Germinal center (tissue), 1 donor: ENCODE measurements around the gene NPEPPS.
"Not testable (repeated sequence)": the region's sequence is repeated elsewhere in the genome, so short reads cannot be mapped to it uniquely, and the experiment has no call there.

Experiments
- DNase-seq: peaks from one replicate; pipeline ENCODE4 v3.0.0; 2012; ENCODE audit warnings: mixed read lengths, low spot score

Gene NPEPPS, protein sequence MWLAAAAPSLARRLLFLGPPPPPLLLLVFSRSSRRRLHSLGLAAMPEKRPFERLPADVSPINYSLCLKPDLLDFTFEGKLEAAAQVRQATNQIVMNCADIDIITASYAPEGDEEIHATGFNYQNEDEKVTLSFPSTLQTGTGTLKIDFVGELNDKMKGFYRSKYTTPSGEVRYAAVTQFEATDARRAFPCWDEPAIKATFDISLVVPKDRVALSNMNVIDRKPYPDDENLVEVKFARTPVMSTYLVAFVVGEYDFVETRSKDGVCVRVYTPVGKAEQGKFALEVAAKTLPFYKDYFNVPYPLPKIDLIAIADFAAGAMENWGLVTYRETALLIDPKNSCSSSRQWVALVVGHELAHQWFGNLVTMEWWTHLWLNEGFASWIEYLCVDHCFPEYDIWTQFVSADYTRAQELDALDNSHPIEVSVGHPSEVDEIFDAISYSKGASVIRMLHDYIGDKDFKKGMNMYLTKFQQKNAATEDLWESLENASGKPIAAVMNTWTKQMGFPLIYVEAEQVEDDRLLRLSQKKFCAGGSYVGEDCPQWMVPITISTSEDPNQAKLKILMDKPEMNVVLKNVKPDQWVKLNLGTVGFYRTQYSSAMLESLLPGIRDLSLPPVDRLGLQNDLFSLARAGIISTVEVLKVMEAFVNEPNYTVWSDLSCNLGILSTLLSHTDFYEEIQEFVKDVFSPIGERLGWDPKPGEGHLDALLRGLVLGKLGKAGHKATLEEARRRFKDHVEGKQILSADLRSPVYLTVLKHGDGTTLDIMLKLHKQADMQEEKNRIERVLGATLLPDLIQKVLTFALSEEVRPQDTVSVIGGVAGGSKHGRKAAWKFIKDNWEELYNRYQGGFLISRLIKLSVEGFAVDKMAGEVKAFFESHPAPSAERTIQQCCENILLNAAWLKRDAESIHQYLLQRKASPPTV

DNA sequence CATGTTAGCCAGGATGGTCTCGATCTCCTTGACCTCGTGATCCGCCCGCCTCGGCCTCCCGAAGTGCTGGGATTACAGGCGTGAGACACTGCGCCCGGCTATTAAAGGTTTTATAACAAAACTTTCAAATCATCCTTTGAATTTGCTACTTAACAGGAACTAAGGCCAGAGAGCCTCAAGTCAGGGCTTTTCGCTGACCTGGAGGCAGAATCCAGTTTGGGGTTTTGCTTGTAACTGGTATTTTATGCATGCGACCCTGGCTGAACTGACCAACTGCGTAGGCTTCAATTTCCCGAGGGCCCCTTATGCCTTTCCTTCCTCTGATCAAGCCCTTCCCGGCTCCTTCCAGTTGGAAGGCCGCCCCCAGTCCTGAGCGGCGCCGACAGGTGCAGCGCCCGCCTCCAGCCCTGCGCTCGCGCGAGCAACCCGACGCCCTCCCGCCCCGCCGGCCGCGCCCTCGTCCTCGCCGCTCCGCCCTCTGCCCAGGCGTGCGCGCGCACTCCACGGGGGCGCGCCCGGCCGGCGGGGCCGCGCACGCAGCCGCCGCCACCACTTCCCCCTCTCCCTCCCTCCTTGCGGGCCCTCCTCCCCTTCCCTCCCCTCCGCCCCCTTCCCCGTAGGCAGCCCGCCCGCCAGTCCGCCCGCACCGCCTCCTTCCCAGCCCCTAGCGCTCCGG, at the start of gene NPEPPS:
Gene NPEPPS, plus strand, starts transcription at position 552 of the 676 bp plus-strand sequence. CDS start 193 bp downstream, outside the sequence.
- DNase-seq: peak; percentile 87

DNA sequence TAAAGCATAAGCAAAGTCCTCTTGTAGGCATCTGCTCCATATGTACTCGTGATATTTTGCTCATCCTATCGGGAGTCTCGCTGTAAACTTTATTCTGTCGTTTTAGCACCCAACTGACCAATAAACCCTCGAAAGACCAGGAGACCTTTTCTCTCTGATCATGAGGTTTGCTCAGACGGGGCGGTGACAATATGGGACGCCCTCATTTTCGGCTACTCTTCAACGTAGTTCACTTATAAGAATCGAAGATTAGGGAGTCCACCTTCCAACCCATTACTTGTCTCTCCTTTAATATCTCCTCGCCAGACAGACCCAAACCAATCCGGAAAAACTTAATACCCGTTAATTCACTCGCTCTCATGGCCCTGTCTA, 39.1 kb upstream of the NPEPPS start:
- DNase-seq: not testable (repeated sequence)

DNA sequence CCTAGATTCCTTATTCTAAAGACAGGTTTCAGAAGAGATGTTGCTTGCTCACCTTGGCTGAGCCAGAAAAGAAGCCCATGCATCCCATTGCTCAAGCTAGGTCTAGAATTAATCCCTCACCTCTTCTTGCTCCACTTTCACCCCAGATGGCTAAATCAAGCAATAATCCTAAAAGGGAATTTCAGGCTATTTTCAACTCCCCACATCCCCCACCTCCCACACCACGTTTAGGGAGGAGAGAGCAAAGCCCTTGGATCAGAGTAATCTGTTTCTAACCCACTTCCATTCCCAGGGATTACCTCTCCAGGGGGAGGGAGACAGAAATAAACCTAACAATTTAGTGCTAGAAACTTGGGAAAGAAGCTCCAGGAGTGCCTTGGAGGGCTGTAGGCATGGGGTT, 31.8 kb upstream of the NPEPPS start:
- not testable (repeated sequence) for DNase-seq

DNA sequence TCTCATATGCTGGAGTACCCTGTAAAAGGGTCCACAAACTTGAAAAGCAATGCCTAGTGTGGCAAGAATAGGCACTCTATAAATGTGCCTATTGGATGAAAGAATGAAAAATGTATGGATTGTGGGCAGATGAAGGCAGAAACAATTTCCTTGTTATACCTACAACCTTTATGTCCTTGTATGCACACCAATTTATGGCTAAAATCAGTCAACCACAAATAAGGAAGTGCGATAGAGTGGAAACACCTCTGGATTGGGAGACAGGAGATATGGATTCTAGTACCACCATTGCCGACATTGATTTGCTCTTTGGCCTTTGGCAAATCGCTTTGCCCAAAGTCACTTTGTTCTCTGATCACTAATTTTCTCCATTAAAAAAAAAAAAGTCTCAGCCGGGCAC, 31.4 kb upstream of the NPEPPS start:
- not testable (repeated sequence) for DNase-seq

DNA sequence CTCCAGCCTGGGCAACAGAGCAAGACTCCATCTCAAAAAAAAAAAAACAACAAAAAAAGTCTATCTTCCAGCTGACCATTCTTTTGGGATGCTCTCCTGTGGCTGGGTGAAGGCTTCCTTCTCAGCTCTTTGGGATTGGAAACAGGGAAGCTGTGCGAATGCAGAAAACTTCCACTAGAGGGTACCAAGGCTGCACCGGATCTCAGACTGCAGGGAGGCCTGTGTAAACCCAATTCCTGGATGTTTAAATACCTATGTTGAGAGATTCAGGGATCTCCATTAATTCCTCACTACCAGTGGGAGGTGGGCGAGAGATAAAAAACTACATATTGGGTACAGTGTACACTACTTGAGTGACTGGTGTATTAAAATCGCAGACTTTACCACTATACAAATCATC, 30.3 kb upstream of the NPEPPS start:
- DNase-seq: not testable (repeated sequence)

DNA sequence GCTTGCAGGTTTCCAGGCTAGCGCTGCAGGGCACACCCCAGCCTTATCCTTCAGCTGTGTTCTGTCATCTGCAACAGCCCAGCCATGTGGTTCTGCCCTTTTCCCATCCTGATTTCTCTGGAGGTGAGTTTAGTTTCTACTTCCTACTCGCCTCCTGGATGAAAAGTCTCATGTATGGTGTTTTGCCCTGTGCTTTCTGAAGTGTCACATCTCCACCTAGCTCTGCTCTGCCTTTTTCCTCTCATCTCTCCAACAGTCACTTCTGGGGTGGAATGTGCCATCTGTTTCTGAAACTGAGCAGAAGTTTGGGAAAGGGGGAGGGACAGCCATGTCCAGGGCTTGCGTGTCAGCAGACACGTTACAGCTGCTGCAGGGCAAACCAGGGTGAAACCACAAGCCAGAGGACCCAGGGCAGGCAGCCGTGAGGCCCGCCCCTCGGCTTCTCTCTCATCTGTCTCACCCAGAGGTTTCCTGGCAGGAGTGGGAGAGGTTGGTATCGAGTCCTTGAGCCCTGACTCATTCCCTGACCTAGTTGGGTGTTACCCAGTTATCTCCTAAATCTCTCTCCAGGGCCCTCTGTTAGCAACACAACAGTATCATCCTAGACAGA, 28.7 kb upstream of the NPEPPS start:
- DNase-seq: not testable (repeated sequence)

DNA sequence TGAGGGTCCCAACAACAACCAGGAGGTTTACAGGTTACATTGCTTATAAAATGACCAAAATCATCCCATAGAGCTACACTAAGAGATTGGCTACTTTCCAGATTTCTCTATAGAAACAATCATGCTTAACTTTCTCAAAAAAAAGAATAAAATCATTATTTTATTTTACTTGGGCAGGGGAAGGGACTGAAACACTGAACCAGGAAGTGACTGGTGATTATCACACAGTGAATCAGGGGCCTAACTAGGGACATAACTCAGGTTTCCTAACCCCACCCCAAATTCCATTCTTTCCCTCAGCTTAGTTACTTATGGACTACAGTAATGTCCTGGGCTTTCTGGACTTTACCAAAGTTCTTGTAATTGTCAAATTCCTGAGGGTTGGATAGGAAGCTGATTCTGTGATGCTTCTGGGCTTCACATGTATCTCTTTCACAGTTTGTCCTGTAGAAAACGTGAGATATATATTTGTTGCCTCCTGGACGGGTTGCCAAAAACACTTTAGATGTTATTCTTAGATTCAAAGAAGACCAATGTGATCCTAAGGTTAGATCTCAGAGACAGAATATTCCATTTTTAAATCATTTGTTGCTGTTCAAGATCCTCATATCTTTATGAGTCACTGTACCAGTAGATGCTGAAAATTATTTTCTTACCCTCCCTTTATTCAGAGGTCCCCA, 28.0 kb upstream of the NPEPPS start:
- DNase-seq: not testable (repeated sequence)

DNA sequence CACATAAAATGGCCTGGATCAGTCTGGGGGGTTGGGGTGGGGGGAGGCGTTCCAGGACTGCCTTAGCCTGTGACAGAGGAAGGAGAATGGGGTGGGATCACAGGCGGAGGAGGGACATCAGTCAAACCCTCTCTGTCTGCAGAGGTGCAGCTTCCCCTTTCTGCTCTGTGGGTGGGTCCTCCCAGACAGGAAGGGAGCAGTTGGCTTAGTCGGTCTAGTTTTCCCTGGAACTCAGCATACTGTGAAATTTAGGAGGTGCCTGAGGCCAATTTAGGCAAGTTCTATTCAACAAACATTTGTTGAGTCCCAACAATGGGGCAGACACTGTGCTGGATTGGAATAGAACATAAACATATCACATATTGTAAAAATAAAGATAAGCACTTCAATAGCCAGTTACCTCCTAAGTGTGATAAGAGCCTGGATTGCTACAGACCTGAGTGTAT, 19.2 kb upstream of the NPEPPS start:
- not testable (repeated sequence) for DNase-seq

DNA sequence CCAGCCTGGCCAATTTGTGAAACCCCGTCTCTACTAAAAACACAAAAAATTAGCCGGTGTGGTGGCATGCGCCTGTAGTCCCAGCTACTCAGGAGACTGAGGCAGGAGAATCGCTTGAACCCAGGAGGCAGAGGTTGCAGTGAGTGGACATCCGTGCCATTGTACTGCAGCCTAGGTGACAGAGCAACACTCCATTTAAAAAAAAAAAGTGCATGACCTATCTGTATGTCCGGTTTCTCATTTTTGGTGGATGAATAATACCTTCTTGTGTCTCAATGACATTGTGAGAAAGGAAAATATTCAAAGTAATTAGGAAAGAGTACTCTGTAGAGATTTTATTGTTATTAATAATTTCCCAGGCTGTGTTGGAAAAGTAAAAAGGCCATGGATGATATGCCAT, 17.6 kb upstream of the NPEPPS start:
- DNase-seq: not testable (repeated sequence)

DNA sequence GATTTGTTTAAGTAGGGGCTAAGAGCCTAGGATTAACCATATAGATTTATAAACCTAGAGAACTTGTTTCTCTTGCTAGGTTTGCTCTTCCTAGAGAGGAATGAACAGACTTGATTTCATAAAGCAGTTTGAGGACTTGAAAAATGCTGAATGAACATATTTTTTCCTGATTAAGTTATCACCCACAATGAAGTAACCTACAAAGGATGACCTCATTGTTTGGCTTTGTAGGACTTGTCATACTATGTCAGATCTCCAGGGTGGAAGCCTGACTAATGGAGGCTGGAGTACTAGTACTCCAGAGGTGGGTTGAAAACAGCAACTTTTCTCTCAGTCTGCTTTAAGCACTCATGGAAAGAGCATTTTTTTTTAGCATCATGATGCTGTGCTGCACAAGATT, 12.0 kb upstream of the NPEPPS start:
- DNase-seq: not testable (repeated sequence)

DNA sequence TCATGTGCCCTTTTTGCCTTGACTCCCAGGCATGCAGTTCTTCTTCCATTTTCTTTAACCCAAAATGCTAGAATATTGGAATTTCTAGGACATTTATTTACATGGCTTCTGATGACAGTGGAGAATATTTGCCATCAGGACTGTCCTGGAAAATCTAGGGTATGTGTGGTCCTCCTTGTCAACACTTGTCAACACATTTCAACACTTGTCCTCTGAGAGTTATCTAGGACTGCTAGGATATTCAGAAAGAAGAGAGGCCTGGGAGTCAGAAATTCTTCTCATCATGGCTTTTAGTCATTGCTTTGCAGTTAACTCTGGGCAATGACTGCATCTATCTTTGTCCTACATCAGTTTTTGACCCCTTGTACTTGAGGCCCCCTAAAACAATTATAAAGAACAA, 11.5 kb upstream of the NPEPPS start:
- not testable (repeated sequence) for DNase-seq

DNA sequence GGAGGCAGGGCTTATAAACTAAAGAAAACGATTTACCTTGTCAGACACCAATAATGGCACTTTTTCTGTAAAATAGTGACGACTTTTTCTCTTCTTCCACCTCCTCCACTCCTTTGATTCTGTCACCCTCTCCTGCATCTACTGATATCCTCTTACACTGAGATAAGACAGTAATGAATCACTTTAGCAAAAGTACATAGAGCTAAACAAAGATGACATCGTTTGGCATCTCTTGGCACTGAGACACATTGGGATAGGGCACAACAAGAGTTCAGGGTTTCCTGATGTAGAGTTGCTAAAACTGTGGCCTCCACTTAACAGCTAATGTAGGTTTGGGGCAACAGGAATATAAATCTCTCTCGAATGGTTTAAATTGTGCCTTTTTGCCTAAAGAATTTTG, 10.6 kb upstream of the NPEPPS start:
- DNase-seq: not testable (repeated sequence)

DNA sequence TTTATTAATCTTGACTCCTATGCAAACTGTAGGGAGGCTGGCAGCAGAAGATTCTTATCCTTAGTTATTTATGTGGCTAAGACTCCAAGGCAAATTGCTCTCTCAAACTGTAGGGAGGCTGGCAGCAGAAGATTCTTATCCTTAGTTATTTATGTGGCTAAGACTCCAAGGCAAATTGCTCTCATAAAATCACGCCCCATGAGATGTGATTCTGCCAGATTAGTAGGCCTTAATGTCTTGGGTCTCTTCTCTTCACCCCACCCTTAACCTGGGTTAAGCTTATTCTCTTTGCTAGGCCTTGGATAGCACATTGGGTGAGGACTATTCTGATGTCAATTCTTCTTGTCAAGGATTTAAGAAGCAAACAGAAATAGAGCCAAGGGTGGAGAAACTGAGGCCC, 9.5 kb upstream of the NPEPPS start:
- DNase-seq: not testable (repeated sequence)

DNA sequence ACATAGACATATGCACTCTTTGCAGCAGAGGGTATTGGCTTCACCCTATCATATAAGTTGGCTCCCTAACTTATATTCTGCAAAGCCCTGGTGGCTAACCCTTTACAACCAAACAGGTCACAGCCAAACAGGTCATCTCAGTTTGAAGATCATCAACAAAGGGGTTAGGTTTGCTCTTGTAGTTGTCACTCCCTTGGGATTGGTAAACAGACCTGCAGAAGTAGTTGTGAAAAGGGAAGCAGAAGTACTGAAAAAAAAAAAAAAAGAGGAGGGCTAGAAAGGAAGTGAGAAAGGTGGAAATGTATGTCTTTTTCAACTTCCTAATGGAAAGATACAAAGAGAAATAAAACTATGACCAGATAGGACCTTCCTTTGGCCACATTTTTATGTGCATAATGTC, 8.6 kb upstream of the NPEPPS start:
- not testable (repeated sequence) for DNase-seq

DNA sequence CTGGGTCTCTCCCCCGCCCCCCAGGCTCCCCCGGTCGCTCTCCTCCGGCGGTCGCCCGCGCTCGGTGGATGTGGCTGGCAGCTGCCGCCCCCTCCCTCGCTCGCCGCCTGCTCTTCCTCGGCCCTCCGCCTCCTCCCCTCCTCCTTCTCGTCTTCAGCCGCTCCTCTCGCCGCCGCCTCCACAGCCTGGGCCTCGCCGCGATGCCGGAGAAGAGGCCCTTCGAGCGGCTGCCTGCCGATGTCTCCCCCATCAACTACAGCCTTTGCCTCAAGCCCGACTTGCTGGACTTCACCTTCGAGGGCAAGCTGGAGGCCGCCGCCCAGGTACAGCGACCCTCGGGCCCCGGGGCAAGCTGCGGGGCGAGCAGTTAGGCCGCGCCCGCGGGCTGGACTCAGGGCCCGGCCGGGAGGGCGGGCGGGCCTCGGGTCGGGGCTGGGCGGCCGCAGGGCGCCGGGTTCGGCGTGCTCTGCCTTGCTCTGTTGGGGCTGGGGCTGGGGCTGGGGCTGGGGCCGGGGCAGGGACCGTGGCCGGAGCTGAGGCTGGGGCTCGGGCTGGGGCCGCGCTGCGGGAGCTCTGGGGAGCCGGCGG, 419 bp downstream of the NPEPPS start:
- DNase-seq: peak; percentile 11

DNA sequence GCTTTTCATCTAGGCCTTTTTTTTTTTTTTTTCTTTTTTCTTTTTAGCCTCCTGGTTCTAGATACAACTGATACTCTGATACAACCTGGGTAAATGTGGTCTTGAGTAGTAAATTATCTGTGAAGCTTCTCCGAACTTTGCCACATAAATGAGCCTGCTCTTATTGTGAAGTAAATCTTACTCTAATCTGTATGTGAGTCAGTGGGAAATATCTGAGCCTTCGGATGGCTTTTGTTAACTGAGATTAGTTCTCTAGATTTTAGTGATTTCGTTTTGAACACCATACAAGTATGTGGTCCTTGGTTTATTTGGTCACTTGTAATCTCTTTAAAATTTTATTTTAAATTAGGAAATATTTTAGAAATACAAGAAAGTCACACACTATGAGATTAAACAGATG, 8.2 kb downstream of the NPEPPS start:
- DNase-seq: not testable (repeated sequence)

DNA sequence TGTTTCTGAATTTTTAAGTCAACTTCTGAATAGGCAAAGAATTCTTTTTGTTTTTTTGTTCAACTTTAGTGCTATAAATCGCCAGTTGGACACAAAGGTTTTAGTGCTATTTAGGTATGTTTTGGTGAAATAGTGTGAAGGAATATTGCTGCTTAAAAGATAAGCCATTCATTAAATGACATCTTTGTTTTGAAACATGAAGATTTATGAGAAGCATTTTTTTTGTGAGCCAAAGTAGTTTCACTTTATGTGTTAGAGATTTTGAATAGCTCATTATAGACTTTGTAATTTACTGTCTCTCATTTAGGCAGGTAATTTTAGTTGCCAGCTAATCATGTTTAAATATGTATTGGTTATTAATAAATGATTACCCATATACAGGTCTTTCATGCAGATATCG, 10.8 kb downstream of the NPEPPS start:
- not testable (repeated sequence) for DNase-seq

DNA sequence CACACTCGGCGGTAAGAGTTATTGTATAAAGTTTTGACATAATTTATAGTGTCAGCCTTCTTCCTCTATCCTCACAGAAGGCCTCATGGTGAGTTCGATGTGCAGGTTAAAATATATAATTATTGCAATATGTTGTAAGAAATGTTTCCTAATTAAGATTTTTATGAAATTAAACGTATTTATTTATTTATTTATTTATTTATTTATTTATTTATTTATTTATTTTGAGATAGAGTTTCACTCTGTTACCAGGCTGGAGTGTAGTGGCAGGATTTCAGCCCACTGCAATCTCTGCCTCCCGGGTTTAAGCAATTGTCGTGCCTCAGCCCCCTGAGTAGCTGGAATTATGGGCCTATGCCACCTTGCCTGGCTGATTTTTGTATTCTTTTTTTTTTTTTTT, 13.4 kb downstream of the NPEPPS start:
- DNase-seq: not testable (repeated sequence)

DNA sequence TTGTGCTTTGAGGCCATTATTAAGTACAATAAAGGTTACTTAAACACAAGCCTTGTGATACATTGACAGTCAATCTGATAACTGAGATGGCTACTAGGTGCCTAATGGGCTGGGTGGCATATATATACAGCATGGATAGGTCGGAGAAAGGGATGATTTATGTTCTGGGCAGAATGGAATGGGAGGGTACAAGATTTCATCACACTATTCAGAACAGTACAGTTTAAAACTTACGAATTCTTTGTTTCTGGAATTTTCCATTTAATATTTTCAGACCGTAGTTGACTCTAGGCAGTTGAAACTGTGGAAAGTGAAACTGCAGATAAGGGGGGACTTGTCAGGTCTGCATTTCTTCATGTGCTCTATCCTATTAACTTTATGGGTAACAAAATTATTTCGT, 23.8 kb downstream of the NPEPPS start:
- not testable (repeated sequence) for DNase-seq

DNA sequence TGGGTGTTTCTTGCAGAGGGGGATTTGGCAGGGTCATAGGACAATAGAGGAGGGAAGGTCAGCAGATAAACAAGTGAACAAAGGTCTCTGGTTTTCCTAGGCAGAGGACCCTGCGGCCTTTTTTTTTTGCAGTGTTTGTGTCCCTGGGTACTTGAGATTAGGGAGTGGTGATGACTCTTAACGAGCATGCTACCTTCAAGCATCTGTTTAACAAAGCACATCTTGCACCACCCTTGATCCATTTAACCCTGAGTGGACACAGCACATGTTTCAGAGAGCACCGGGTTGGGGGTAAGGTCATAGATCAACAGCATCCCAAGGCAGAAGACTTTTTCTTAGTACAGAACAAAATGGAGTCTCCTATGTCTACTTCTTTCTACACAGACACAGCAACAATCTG, 25.2 kb downstream of the NPEPPS start:
- not testable (repeated sequence) for DNase-seq
